IPS-NIHi7 (cell line): ENCODE measurements around the gene ZDHHC9.

Source experiments
- DNase-seq: peaks from one replicate; pipeline ENCODE4 v3.0.0; 2012; ENCODE audit warnings: mixed read lengths; ENCODE audit errors: extremely low spot score

The ZDHHC9 gene

GRCh38 chrX:129823115-129823514 lies 20.6 kb downstream of the ZDHHC9 start:
- peak; percentile 66 for DNase-seq

DNA sequence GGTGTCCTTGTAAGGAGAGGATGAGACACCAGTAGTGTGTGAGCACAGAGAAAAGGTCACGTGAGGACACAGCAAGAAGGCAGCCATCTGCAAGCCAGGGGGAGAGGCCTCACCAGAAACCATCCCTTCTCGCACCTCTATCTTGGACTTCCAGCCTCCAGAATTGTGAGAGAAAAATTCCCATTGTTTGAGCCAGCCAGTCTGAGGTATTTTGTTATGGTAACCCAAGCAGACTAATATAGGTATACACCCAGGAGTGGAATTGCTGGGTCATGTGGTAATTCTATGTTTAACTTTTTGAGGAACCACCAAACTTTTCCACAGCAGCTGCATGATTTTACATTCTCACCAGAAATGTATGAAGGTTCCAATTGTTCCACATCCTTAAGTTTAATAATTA lies 25.6 kb downstream of the ZDHHC9 start:
- DNase-seq = no peak

GRCh38 chrX:129813662-129814368 lies 29.9 kb downstream of the ZDHHC9 start:
- no peak for DNase-seq

DNA sequence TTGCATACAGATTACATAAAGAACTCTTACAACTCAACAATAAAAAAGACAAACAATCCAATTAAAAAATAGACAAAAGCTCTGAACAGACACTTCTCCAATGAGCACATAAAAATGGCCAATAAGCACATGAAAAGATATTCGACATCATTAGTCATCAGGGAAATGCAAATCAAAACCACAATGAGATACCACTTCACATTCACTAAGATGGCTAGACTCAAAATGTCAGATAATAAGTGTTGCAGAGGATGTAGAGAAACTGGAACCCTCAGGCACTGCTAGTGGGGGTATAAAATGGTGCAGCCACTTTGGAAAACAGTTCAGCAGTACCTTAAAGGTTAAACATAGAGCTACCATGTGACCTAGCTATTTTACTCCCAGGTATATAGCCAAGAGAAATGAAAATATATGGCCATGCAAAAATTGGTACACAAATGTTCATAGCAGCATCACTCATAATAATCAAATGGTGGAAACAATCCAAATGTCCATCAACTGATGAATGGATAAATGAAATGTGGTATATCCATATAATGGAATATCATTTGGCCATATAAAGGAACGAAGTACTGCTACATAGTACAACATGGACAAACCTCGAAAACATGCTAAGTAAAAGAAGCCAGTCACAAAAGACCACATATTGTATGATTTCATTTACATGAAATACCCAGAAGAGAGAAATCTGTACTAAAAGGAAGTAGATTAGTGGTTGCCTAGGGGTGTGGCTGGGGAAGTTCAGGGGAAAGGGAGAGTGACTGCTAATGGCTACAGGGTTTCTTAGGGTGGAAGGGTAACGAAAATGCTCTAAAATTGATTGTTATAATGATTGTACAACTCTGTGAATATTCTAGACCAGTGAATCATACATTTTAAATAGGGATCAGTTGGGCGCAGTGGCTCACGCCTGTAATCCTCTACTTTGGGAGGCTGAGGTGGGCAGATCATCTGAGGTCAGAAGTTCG lies 34.6 kb downstream of the ZDHHC9 start:
- DNase-seq = no peak

DNA sequence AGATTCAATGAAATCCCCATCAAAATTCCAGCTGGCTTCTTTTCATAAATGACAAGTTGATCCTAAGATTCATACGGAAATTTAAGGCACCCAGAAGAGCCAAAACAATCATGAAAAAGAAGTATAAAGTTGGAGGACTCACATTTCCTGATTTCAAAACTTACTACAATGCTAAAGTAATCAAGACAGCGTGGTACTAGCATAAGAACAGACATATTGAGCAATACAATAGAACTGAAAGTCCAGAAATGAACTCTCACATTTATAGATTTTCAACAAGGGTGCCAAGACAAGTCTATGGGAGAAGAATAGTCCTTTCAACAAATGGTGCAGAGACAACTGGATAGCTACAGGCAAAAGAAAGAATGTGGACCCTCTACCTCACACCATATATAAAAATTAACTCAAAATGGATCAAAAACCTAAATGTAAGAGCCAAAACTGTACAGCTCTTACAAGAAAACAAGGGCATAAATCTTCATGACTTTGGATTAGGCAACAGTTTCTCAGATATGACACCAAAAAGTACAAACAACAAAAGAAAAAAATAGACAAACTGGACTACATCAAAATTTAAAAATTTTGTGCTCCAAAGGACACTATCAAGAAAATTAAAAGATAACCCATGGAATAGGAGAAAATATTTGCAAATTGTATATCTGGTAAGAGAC lies 35.4 kb downstream of the ZDHHC9 start:
- no peak for DNase-seq

GRCh38 chrX:129804806-129805205 lies 38.9 kb downstream of the ZDHHC9 start:
- DNase-seq = no peak

- no peak for DNase-seq
These were observed 40.8 kb downstream of the ZDHHC9 start for GRCh38 chrX:129802863-129803262.

DNA sequence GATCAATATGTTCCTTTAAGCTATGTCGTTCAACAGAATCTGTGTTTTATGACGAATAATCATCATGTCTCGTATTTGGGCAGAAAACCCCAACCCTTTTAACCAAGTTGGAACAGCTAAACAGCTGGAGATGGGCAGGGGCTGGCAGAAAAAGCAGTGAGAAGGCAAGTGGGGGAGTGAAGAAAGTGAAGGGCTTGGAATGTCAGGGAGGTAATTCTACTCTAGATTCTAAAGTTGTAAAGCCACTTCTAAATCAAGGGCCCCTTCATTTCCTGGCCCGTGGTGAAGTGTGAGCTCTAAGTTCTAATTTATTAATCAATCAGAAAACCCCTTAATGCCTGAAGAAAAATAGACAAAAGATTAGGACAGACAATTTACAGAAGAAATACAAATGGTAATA lies 43.5 kb downstream of the ZDHHC9 start:
- DNase-seq = no peak

DNA sequence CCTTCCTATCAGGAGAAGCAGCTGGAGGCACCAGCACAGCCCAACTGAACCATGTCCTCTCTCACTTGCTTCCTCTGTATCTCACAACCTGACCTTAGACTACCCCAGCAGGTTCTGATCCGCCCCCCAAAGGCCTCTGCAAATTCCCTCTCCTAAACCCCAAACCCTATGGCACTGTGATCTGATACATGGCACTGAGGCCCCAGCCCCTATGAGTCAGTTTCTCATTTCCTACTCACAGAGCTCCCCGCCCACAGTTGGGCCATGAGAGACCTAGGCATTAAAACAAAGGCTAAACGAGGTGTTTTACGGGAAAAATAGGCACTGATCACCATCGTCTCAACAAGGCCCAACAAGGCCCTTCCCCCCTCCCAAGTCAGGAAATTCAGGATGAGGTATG lies 44.8 kb downstream of the ZDHHC9 start:
- no peak for DNase-seq

DNA sequence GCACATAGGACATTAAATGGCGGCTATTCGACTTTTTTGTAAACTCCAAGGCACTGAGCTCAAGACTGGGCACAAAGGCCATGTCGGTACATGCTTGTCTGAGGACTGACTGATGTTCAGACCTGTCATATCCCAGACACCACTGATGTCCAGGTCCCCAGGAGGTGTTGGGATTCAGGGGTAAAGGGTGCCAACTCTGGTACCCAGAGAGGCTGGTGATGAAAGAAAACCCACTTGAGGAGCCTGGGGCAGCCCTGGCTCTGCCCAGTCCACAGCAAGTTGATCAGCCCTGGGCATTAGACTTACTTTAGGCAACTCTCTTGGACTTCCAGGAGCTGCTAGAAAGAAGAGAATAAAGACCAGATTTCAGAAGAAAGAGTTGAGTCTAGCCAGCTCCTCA lies 45.2 kb downstream of the ZDHHC9 start:
- DNase-seq = no peak

DNA sequence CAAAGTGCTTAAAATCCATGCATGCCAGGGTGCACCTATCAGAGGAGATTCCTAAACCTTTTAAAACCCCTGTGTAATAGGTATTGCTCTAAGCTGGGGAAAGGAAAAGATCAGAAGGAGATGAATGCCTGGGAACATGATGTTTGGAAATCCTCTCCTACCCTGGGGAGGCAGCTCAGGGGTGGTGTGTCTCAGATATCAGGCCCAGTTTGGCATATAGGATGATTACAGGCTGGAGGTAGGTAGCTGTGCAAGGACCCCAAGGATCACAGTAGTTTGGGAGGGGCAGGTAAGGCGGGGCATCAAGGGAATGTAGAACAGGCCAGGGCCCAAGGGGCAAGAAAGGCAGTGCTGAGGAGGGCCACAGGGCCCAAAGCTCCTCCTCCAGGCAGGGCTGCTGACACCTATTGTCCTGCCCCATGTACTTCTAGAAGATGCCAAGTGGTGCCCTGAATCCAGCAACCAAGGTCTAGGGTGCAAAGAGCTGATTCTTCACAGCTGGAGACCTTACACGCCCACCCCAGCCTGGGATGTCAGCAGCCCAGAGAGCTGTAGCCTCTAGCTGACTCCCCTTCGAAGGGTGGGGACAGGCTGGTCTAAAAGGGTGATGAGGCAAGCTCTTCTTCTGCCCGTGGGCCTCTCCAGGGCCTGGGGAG lies 46.3 kb downstream of the ZDHHC9 start:
- DNase-seq = no peak

- DNase-seq = no peak
These were observed 48.1 kb downstream of the ZDHHC9 start for GRCh38 chrX:129795584-129795983.

- DNase-seq = no peak
These were observed 50.0 kb downstream of the ZDHHC9 start for GRCh38 chrX:129793604-129794191.

- DNase-seq = no peak
These were observed 50.9 kb downstream of the ZDHHC9 start for GRCh38 chrX:129792586-129793291.

DNA sequence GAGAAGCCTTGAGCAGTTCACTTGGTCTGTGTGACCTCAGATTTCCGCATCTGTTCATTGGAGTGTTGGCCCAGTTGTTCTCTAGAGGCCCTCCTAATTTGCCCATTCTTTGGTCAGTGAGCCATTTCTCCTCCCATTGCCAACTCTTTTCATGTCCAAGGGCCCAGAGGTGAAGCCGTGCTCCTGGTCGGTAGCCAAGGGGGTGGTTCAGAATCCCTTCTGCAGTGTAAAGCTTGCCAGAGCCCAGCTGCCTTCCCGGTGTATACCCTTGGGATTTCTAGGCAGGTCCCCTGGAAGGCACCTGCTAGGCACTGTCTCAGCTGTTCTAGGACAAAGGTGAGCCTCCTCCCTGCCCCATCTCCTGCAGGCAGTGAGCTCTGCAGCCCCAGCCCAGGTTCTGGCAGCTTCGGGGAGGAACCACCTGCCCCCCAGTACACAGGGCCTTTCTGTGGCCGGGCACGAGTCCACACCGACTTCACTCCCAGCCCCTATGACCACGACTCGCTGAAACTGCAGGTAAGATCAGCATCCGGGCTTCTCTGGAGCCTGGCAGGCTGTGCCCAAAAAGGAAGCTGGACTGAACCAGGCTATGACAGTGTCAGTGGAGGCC lies 51.6 kb downstream of the ZDHHC9 start:
- no peak for DNase-seq

GRCh38 chrX:129791336-129791735 lies 52.4 kb downstream of the ZDHHC9 start:
- no peak for DNase-seq

- DNase-seq = no peak
These were observed 52.9 kb downstream of the ZDHHC9 start for GRCh38 chrX:129790808-129791207.

DNA sequence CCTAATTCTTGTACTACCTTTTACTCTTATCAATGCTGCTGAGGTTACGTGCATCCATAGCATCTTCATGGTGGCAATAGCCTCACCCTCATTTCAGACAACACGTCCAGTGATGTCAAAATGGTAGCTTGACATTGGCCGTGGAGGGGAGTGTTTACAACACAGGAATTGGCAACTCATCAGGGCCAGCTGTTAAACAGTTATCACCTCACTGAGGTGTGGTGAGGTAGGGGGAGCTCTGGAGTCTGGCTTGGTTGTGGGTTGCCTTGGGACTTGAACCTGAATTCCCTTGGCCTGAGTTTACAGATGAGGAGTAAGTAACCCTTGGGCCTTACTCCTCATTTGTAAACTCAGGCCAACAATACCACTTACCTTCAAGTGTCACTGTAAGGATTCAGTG lies 53.5 kb downstream of the ZDHHC9 start:
- DNase-seq = no peak

DNA sequence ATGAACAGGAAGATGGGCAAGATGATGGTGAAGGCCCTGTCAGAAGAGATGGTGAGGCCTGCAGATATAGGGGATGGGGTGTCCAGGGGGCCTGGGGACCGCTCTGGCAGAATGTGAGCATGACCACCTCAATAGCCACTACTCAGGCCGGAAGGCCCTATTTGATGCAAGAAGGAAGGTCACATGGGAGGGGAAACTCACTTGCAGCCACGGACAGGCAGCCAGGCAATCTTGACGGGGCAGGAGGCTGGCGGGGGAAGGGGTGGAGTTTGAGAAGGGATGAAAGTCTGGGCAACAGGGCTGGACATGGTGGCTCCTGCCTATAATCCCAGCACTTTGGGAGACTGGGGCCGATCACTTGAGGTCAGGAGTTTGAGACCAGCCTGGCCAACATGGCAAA lies 55.2 kb downstream of the ZDHHC9 start:
- no peak for DNase-seq

- no peak for DNase-seq
These were observed 56.2 kb downstream of the ZDHHC9 start for GRCh38 chrX:129787336-129788055.
